Panc1 (cell line): ENCODE results near the gene PDHA1.

Experiments used
- POLR2AphosphoS5 ChIP-seq: IDR thresholded peaks from 2 replicates; pipeline ENCODE4 v1.6.1; 2012; ENCODE audit warnings: mild to moderate bottlenecking, low read depth, low read length, moderate library complexity
- SIN3A ChIP-seq: IDR thresholded peaks from 2 replicates; pipeline ENCODE4 v1.6.1; 2012; ENCODE audit warnings: low read depth, mild to moderate bottlenecking, low read length, moderate library complexity, borderline replicate concordance; ENCODE audit not compliant: insufficient read depth
- TCF7L2 ChIP-seq: IDR thresholded peaks from 2 replicates; pipeline ENCODE4 v1.6.1; 2011; ENCODE audit warnings: mild to moderate bottlenecking, low read depth, low read length, inconsistent platforms
- TF ChIP-seq, protein P1 (sequence below): fragments of 450-650 bp; IDR thresholded peaks from 2 replicates; pipeline ENCODE4 v1.5.1; 2017; ENCODE audit warnings: mild to moderate bottlenecking
- TF ChIP-seq, protein P2 (sequence below), 2 experiments: IDR thresholded peaks; 2 replicates each; pipeline ENCODE4 v1.6.1; 2011 to 2012; ENCODE audit warnings: low read depth in 2 of 2, control low read depth in 1 of 2, low read length in 1 of 2, mild to moderate bottlenecking in 1 of 2, moderate library complexity in 1 of 2; ENCODE audit not compliant: insufficient read depth in 1 of 2

DNA sequence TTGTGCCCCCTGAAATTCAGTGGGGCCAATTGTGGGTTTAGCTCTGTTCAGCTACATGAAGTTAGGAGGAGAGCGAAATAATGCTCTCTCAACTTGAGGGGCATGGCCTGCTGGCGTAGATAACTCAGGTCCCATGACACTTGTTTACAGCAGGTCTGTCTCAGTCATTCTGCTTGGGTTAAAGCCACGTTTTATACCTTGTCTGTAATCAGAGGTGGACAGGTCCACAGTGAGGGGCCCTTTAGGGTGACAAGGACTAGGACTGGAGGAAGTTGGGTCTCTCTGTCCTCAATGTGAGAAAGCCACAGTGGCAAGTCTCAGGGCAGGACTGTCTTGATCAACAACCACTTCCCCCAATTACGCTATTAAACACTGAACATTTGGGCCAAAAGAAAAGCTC is 49.0 kb downstream of the PDHA1 start:
- TF ChIP-seq POLR2AphosphoS5 (no peak), TCF7L2 (no peak), SIN3A (no peak)
- TF ChIP-seq, protein P1, sequence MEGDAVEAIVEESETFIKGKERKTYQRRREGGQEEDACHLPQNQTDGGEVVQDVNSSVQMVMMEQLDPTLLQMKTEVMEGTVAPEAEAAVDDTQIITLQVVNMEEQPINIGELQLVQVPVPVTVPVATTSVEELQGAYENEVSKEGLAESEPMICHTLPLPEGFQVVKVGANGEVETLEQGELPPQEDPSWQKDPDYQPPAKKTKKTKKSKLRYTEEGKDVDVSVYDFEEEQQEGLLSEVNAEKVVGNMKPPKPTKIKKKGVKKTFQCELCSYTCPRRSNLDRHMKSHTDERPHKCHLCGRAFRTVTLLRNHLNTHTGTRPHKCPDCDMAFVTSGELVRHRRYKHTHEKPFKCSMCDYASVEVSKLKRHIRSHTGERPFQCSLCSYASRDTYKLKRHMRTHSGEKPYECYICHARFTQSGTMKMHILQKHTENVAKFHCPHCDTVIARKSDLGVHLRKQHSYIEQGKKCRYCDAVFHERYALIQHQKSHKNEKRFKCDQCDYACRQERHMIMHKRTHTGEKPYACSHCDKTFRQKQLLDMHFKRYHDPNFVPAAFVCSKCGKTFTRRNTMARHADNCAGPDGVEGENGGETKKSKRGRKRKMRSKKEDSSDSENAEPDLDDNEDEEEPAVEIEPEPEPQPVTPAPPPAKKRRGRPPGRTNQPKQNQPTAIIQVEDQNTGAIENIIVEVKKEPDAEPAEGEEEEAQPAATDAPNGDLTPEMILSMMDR = no peak
- TF ChIP-seq, protein P2, sequence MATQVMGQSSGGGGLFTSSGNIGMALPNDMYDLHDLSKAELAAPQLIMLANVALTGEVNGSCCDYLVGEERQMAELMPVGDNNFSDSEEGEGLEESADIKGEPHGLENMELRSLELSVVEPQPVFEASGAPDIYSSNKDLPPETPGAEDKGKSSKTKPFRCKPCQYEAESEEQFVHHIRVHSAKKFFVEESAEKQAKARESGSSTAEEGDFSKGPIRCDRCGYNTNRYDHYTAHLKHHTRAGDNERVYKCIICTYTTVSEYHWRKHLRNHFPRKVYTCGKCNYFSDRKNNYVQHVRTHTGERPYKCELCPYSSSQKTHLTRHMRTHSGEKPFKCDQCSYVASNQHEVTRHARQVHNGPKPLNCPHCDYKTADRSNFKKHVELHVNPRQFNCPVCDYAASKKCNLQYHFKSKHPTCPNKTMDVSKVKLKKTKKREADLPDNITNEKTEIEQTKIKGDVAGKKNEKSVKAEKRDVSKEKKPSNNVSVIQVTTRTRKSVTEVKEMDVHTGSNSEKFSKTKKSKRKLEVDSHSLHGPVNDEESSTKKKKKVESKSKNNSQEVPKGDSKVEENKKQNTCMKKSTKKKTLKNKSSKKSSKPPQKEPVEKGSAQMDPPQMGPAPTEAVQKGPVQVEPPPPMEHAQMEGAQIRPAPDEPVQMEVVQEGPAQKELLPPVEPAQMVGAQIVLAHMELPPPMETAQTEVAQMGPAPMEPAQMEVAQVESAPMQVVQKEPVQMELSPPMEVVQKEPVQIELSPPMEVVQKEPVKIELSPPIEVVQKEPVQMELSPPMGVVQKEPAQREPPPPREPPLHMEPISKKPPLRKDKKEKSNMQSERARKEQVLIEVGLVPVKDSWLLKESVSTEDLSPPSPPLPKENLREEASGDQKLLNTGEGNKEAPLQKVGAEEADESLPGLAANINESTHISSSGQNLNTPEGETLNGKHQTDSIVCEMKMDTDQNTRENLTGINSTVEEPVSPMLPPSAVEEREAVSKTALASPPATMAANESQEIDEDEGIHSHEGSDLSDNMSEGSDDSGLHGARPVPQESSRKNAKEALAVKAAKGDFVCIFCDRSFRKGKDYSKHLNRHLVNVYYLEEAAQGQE (IDR thresholded peaks at IDR 0.05; ENCODE audit: insufficient read depth in 1 of 2, low read depth in 2 of 2, low read length in 1 of 2) = no peak
